AG04450 (cell line): ENCODE measurements around the gene TNXB. TPM values are rescaled to one million over a fixed set of nuclear protein-coding genes. Genes with fewer than 3 reads are reported as not detected.

Experiments used
- polyA plus RNA-seq: library from polyadenylated mRNA; depleted of rRNA; stranded (reverse); fragments of >200 nt; gene quantifications from 2 replicates; pipeline ENCODE4 v1.2.3, GENCODE V29; 2011; rRNA removed
- small RNA-seq: library from RNA; depleted of rRNA; stranded (forward); fragments of <200 nt; gene quantifications from one replicate; pipeline ENCODE3, GENCODE V24; 2012; ENCODE audit warnings: low read depth; ENCODE audit not compliant: insufficient read length

Gene TNXB
- polyA plus RNA-seq, 1 experiment, result 0.35 TPM

Small RNAs within 50 kb of the gene (small RNA-seq; reads per million reads assigned to genes)
- gene RNA5SP206, result not detected

Other genes starting within 250 kb of the TNXB start
- 39.0 and 49.4 TPM in 2 replicates for gene NEU1, start 246.5 kb downstream of the TNXB start, polyA plus RNA-seq
- 0.04 and 0.12 TPM in 2 replicates for gene SLC44A4, start 230.3 kb downstream of the TNXB start, polyA plus RNA-seq
- gene EHMT2, start 211.6 kb downstream of the TNXB start, polyA plus RNA-seq, result 23.8 and 28.5 TPM in 2 replicates
- 2.4 and 4.3 TPM in 2 replicates for gene ZBTB12, start 207.3 kb downstream of the TNXB start, polyA plus RNA-seq
- gene C2, start 181.6 kb downstream of the TNXB start, polyA plus RNA-seq, result 1.5 and 1.9 TPM in 2 replicates
- 13.3 and 14.0 TPM in 2 replicates for gene CFB, start 163.2 kb downstream of the TNXB start, polyA plus RNA-seq
- 51.4 and 55.7 TPM in 2 replicates for gene NELFE, start 150.4 kb downstream of the TNXB start, polyA plus RNA-seq
- gene SKIC2, start 150.2 kb downstream of the TNXB start, polyA plus RNA-seq, result 26.0 and 30.4 TPM in 2 replicates
- 11.4 and 14.9 TPM in 2 replicates for gene DXO, start 137.2 kb downstream of the TNXB start, polyA plus RNA-seq
- 7.5 and 7.6 TPM in 2 replicates for gene C4A, start 127.3 kb downstream of the TNXB start, polyA plus RNA-seq
- gene C4B, start 94.5 kb downstream of the TNXB start, polyA plus RNA-seq, result 5.8 and 7.8 TPM in 2 replicates
- 0.05 and 0.06 TPM in 2 replicates for gene CYP21A2, start 70.9 kb downstream of the TNXB start, polyA plus RNA-seq
- 39.2 and 60.0 TPM in 2 replicates for gene ATF6B, start 18.9 kb upstream of the TNXB start, polyA plus RNA-seq
- 3.1 and 3.8 TPM in 2 replicates for gene FKBPL, start 20.9 kb upstream of the TNXB start, polyA plus RNA-seq
- gene PRRT1, start 42.6 kb upstream of the TNXB start, polyA plus RNA-seq, result 0.27 and 0.47 TPM in 2 replicates
- gene PPT2, start 44.8 kb upstream of the TNXB start, polyA plus RNA-seq, result 12.6 and 14.1 TPM in 2 replicates
- 2.5 and 2.8 TPM in 2 replicates for gene EGFL8, start 55.3 kb upstream of the TNXB start, polyA plus RNA-seq
- 97.1 and 116 TPM in 2 replicates for gene AGPAT1, start 66.7 kb upstream of the TNXB start, polyA plus RNA-seq
- 33.3 TPM in 2 replicates for gene RNF5, start 69.1 kb upstream of the TNXB start, polyA plus RNA-seq
- gene AGER, start 74.9 kb upstream of the TNXB start, polyA plus RNA-seq, result 2.4 and 2.6 TPM in 2 replicates
- 56.5 and 59.2 TPM in 2 replicates for gene PBX2, start 80.9 kb upstream of the TNXB start, polyA plus RNA-seq
- gene GPSM3, start 83.3 kb upstream of the TNXB start, polyA plus RNA-seq, result 4.7 and 6.0 TPM in 2 replicates
- gene NOTCH4, start 114.7 kb upstream of the TNXB start, polyA plus RNA-seq, result 0.37 and 0.55 TPM in 2 replicates